Ovary (tissue), 9 donors: Measurements from ENCODE around the gene GNG12. TPM values are rescaled to one million over a fixed set of nuclear protein-coding genes. Genes with fewer than 3 reads are reported as not detected.

ENCODE experiments used
- DNase-seq, 5 donors: peaks; one replicate each; pipeline ENCODE4 v3.0.0-alpha.2; 2019 to 2020
- H3K27ac ChIP-seq, 2 donors: fragments of 200-600 bp; one replicate each; pipeline versions ENCODE4 v1.5.1 to v1.8.0; 2019 to 2022
- H3K27me3 ChIP-seq: fragments of 200-600 bp; one replicate; pipeline ENCODE4 v1.8.0; 2022
- H3K36me3 ChIP-seq: fragments of 200-600 bp; sonication (generic); one replicate; pipeline ENCODE4 v1.5.1; 2019
- H3K4me1 ChIP-seq: one replicate; pipeline ENCODE4 v1.8.1; 2013; ENCODE audit warnings: mild to moderate bottlenecking, moderate library complexity; ENCODE audit not compliant: insufficient read depth
- H3K4me3 ChIP-seq: fragments of 200-600 bp; sonication (generic); one replicate; pipeline ENCODE4 v1.5.1; 2017
- H3K9me3 ChIP-seq, 2 donors: fragments of 200-600 bp in 1 of 2; sonication (generic) in 1 of 2; one replicate each; pipeline versions ENCODE4 v1.5.1 to v1.8.1; 2013 to 2019; ENCODE audit warnings: mild to moderate bottlenecking in 1 of 2, moderate library complexity in 1 of 2
- EP300 ChIP-seq: sonication (generic); formaldehyde crosslinking; IDR thresholded peaks from one replicate; pipeline ENCODE4 v1.6.1; 2017; ENCODE audit warnings: antibody characterized with exemption
- POLR2A ChIP-seq: fragments of 450-650 bp; IDR thresholded peaks from one replicate; pipeline ENCODE4 v1.6.1; 2017; ENCODE audit warnings: antibody characterized with exemption, mild to moderate bottlenecking, moderate library complexity
- WGBS, 3 donors: extraction: QIAGEN DNeasy Blood & Tissue Kit in 1 of 3; methylation state at CpG; one replicate each; pipeline versions ENCODE4 v1.1.5 to v1.1.7; 2013 to 2017; 5-methylcytosine and 5-hydroxymethylcytosine counted together
- intact Hi-C, 4 donors: fragments of 100-400 bp; cut with DNase I; formaldehyde crosslinking; loops; one replicate each; pipeline versions ENCODE4 v1.11.0 to v1.15.1; 2022 to 2023
- polyA plus RNA-seq, 2 donors: library from polyadenylated mRNA; stranded (reverse); fragments of 200-250 nt in 1 of 2; fragments of 350-450 nt in 1 of 2; fragmentation: Illumina TruSeq in 1 of 2; extraction: RNeasy Lipid Tissue Mini Kit (QIAGEN cat#74804) in 1 of 2; gene quantifications; one replicate each; pipeline ENCODE4 v1.2.3, GENCODE V29; 2013 to 2014
- total RNA-seq, 7 donors: library from RNA; depleted of rRNA in 2 of 7; stranded (reverse); fragments of >200 nt in 2 of 7; fragmentation: NEBNext Ultra II Directional in 3 of 7; extraction: Animal tissue kit (Norgen Biotek cat#: 25700) in 3 of 7; gene quantifications; one replicate each; pipeline versions ENCODE4 v1.1.0 to v1.2.4, GENCODE V29; 2016 to 2023
- TF ChIP-seq, protein P1 (sequence below), 3 donors: fragments of 450-650 bp in 2 of 3; fragments of 200-600 bp in 1 of 3; IDR thresholded peaks; one replicate each; pipeline versions ENCODE4 v1.5.1 to v1.8.0; 2016 to 2022; ENCODE audit warnings: antibody characterized with exemption in 3 of 3, mild to moderate bottlenecking in 1 of 3
- donor health status: DM: no; HTN: no; CAD: no; lungs with moderate emphysema.
- donor health status: DM: no; HTN: no; CAD: no.
- donor health status: Bipolar disorder and iron deficiency.
- donor health status: DM: yes; HTN: yes; CAD: no.
- donor health status: DM: no; HTN: no; CAD: no.
- donor health status: DM: yes; HTN: yes; CAD: no.

Gene GNG12
- total and polyA plus RNA-seq, 9 donors: 41.0 to 121 (median 68.0) TPM

DNA sequence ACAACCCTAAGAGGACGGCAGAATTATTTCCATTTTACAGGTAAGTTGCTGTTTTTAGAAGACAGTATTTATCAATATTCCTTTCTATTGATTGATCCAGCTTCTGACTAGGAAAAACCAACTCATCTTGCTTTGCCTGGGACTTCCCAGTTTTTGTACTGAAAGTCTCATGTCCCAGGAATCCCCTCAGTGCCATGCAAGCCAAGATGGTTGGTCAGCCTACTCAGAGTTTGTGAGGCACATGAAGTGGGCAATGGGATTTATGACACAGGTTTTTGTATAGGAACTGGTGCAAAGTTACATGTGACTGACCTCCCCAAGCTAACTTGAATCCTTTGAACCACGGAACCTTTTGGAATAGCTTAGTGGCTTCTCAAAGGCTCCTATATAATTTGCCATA, 45.5 kb downstream of the GNG12 start:
- no peaks in the 10 kb centered on the region for H3K9me3 ChIP-seq
- TF ChIP-seq EP300 (no peak), POLR2A (no peak)
- TF ChIP-seq, protein P1, sequence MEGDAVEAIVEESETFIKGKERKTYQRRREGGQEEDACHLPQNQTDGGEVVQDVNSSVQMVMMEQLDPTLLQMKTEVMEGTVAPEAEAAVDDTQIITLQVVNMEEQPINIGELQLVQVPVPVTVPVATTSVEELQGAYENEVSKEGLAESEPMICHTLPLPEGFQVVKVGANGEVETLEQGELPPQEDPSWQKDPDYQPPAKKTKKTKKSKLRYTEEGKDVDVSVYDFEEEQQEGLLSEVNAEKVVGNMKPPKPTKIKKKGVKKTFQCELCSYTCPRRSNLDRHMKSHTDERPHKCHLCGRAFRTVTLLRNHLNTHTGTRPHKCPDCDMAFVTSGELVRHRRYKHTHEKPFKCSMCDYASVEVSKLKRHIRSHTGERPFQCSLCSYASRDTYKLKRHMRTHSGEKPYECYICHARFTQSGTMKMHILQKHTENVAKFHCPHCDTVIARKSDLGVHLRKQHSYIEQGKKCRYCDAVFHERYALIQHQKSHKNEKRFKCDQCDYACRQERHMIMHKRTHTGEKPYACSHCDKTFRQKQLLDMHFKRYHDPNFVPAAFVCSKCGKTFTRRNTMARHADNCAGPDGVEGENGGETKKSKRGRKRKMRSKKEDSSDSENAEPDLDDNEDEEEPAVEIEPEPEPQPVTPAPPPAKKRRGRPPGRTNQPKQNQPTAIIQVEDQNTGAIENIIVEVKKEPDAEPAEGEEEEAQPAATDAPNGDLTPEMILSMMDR (IDR thresholded peaks at IDR 0.05): no peak
- H3K4me1 ChIP-seq: peaks cover 15% of the 10 kb centered on the region
- no peak overlapping the region for H3K4me3 ChIP-seq
- intact Hi-C loops: no loop called here
- H3K36me3 ChIP-seq: no peaks in the 10 kb centered on the region
- no peaks in the 10 kb centered on the region for H3K27me3 ChIP-seq
- 99 to 100% (median 100%) methylated on average over 2 of the region's 2 CpGs for WGBS, 3 donors
- no peak for DNase-seq
- no peak overlapping the region for H3K27ac ChIP-seq

- H3K4me1 ChIP-seq: peaks cover 3% of the 10 kb centered on the region
- WGBS, 3 donors: 52 to 60% (median 58%) methylated on average over 4 of the region's 4 CpGs
- no peak for DNase-seq
These were observed 47.2 kb downstream of the GNG12 start for GRCh38 chr1:67785847-67786753.

GRCh38 chr1:67784545-67785186, 48.6 kb downstream of the GNG12 start:
- no peak overlapping the region for H3K4me3 ChIP-seq
- no peak overlapping the region for H3K27ac ChIP-seq
- no peaks in the 10 kb centered on the region for H3K36me3 ChIP-seq
- intact Hi-C loops: no loop called here
- WGBS, 3 donors: 86 to 92% (median 90%) methylated on average over 6 of the region's 6 CpGs
- DNase-seq: no peak
- H3K4me1 ChIP-seq: peaks cover 8% of the 10 kb centered on the region
- no peaks in the 10 kb centered on the region for H3K27me3 ChIP-seq
- H3K9me3 ChIP-seq: no peaks in the 10 kb centered on the region
- TF ChIP-seq EP300 (no peak), POLR2A (no peak)
- TF ChIP-seq, protein P1 (IDR thresholded peaks at IDR 0.05): no peak

More at GRCh38 chr1:67785847-67786753, 47.2 kb downstream of the GNG12 start:
- Histone ChIP-seq H3K4me3 (no peak overlapping the region), H3K27ac (no peak overlapping the region), H3K27me3 (no peaks in the 10 kb centered on the region), H3K9me3 (no peaks in the 10 kb centered on the region), H3K36me3 (no peaks in the 10 kb centered on the region)
- intact Hi-C loops: no loop called here
- TF ChIP-seq EP300 (no peak), POLR2A (no peak)
- TF ChIP-seq, protein P1 (IDR thresholded peaks at IDR 0.05): no peak

DNA sequence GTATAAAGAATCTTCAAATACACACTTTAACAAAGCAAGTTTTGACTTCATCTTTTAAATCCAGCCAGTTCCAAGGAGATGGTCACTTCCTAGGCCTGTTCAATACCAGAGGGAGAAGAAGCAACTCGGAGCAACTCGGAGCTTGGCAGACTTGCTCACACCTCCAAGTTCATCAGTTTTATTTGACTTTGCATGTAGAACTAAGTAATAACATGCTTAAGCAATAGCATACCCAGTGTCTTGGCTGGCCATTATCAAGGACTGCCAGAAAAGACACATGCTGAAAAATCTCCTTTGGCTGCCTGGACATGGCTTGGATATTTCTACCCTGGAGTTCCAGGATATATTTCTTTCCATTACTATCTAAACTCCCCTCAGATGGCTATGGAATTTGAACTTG, 52.6 kb downstream of the GNG12 start:
- intact Hi-C loops: no loop called here

More for the DNA sequence above, 52.6 kb downstream of the GNG12 start:
- Histone ChIP-seq H3K4me1 (peaks cover 8% of the 10 kb centered on the region), H3K4me3 (no peak overlapping the region), H3K36me3 (no peaks in the 10 kb centered on the region), H3K9me3 (no peaks in the 10 kb centered on the region), H3K27me3 (no peaks in the 10 kb centered on the region), H3K27ac (no peak overlapping the region)
- DNase-seq: no peak
- TF ChIP-seq, protein P1 (IDR thresholded peaks at IDR 0.05): no peak
- TF ChIP-seq POLR2A (no peak), EP300 (no peak)
- 16 to 55% (median 51%) methylated on average over 2 of the region's 2 CpGs for WGBS, 3 donors
